NOMO-1 treated with dmso at 0.1 percent for 144 hours (cell line): Measurements from ENCODE around the gene FEN1.
A peak's percentile ranks its signal among the peaks of the same experiment; 100 is the strongest.

Experiments used
- DNase-seq: peaks from one replicate; lab custom pipeline; 2025; ENCODE audit not compliant: unreplicated experiment; lab: John Stamatoyannopoulos, UW

FEN1 gene

DNA sequence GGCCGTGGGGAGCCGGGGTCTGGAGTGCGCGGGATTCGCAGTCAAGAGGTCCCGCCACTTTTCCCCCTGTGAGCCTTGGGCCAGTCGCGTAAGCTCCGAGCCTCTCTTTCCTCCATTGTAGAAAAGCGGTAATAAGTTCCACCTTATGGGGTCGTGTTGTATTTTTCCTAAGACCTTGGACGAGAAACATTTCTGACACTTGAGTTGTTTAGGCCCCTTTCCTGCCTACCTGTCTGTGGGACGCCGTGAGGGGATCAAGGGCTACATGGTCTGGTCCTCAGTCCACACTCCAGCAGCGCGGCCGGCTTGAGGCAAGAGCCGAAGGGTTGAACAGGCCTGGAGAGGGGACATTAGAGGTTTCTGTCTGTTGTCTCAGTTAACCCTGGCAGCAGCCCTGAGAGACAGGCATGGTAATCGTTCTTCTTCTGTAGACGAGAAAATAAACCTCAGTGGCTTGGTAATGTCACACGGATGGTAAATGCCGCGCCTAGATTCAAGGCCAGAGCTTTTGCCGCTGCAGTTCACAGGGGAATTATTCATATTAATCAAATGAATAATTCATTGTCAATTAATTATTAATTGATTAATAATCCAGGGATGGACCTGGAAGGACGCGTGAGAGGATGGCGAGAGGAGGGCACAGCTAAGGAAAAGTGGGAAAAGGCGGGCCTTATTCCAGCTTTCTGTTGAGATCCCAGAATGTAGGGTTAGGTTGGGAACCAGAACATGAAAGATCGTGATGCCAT lies 545 bp downstream of the FEN1 start:
- DNase-seq, result no peak

DNA sequence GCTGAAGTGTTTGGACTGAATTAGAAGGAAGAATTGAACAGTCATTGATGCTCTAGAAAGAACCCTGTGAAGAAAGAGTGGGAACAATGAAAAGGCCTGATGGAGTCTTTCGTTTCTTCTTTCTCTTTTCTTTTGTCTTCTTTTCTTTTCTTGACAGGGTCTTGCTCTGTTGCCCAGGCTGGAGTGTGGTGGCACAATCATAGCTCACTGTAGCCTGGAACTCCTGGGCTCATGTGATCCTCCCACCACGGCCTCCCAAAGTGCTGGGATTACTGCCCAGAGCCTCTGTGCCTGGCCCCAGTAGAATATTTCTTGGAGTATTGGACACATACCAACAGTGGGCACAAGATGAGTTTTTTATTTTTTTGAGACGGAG lies 1.1 kb downstream of the FEN1 start:
- no peak for DNase-seq

DNA sequence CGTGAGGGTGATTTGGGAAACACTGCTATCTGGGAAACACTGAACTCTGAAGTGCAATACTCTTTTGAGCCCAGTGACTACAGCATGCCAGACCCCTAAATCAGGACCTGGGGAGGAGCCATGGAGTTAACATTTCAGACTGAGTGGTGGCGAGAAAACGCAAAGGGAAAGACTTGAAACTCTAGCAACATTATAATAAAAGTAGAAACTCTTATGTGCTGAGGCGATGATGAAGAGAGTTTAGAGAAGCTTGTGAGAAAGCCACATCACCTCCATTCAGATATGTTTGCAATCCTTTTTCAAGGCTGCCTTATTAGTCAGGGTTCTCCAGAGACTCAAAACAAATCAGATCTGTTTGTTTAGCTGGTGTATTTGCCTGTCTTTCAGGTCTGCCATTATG lies 1.9 kb downstream of the FEN1 start:
- no peak for DNase-seq

DNA sequence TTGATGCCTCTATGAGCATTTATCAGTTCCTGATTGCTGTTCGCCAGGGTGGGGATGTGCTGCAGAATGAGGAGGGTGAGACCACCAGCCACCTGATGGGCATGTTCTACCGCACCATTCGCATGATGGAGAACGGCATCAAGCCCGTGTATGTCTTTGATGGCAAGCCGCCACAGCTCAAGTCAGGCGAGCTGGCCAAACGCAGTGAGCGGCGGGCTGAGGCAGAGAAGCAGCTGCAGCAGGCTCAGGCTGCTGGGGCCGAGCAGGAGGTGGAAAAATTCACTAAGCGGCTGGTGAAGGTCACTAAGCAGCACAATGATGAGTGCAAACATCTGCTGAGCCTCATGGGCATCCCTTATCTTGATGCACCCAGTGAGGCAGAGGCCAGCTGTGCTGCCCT lies 2.7 kb downstream of the FEN1 start:
- DNase-seq, result no peak

DNA sequence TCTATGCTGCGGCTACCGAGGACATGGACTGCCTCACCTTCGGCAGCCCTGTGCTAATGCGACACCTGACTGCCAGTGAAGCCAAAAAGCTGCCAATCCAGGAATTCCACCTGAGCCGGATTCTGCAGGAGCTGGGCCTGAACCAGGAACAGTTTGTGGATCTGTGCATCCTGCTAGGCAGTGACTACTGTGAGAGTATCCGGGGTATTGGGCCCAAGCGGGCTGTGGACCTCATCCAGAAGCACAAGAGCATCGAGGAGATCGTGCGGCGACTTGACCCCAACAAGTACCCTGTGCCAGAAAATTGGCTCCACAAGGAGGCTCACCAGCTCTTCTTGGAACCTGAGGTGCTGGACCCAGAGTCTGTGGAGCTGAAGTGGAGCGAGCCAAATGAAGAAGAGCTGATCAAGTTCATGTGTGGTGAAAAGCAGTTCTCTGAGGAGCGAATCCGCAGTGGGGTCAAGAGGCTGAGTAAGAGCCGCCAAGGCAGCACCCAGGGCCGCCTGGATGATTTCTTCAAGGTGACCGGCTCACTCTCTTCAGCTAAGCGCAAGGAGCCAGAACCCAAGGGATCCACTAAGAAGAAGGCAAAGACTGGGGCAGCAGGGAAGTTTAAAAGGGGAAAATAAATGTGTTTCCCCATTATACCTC lies 3.3 kb downstream of the FEN1 start:
- no peak for DNase-seq

DNA sequence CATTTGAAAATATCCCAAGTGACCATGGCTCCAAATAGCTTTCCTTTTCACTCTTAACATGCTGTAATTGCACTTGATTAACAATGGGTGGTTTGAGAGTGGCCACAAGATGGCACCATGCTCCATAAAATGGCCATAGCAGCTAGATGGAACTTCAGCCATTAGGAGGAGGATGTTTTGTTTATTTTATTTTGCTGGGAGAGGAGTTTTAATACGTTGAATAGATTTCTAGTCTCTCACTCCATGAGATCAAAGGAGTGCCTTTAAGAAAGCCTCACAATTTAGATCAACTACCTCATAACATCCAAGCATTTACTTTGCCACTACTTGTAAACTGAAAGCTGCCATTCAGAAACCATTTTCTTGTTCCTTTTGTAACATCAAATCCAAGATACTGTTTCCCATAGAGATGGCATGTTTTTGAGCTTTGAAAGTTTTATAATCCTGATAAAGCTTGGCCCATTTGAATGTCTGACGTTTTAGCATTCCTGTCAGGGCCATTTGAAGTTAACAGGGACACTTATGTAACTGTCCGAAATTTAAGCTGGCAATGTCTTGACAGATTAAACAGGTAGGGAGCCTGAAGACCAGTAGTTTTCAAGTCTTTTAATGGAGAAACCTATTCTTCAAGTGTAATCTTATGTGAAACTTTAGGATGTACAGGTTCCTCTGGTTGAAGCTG lies 4.7 kb downstream of the FEN1 start:
- DNase-seq, result peak; percentile 12

DNA sequence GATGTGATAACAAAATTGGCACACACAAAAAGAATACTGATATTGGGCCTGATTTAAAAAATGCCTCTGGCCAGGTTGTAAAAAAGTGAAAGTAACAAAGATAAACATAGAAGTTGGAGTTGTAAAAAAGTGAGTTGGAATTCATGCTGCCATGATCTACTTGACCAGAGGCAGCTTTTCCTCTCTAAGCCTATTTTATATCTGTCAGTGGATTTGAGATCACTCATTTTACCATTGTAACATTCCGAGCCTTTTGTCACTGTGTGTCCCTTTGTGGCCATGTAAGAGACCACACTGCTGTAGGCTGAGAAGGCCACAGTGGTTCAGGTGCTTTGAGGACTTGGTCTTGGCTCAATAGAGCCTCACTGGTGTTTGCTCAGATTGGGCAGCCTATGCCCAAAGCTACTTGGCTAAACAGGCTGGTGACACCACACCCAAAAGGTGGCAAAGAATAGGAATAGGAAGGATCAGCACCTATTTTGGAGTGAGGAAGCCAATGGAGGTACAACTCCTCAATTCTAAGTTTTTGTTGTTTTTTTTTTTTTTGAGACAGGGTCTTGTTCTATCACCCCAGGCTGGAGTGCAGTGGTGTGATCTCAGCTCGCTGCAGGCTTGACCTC lies 7.1 kb downstream of the FEN1 start:
- DNase-seq, result no peak

DNA sequence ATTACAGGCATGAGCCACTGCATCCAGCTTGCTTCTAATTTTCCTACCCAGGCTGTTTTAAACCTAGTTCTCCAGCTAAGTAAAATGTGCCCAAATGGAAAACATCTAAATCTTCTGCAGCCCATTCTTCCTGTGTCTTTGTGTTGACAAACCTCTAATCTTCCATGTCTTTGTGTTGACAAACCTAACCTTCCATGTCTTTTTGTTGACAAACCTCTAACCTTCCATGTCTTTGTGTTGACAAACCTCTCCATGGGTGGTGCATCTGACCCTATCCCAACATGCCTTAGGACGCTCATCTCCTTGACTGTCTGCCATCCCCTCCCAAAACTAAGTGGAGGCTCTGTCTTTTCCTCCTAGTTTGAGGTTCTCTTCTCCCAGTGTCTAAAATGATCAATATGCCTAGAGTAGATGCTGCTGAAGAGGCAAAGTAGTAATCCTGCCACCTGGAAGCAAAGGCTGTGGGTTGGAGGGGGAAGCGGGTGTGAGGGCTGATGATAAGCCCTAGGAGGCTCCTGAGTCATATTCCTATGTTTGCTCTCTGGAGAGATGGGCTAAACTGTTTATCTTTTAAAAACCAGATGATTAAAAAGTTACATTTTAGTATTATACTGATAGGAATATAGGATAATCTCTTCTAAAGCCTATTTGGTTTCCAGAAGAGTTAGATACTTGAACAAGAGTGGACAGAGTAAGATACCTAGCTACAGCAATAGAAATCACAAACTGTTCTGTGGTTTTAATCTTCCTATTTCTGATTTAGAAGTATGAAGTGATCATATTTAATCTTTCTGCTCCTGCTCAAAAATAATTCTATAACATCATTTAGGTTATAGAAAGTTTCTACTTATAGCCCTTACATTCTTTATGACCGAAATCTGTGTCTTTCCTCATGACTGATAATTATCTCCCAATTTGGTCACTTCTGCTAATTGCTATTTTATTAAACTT lies 7.9 kb downstream of the FEN1 start:
- no peak for DNase-seq

DNA sequence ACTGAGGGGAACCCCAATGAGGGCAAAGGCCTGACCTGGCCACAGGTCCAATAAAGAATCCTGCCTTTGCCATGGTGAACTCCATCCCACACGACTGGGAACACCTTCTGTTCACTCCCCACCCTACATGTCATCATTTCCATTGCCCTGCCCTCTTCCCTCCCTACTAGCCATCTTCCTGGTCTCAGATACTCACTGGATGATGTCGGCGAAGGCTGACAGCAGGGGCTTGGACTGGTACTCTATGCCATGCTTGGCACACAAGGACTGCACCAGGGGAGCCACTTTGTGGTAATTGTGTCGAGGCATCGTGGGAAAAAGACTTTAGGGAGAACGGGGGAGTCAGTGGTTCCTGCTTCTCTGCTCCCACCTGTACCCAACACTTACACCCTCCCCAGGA lies 9.9 kb downstream of the FEN1 start:
- DNase-seq, result no peak

DNA sequence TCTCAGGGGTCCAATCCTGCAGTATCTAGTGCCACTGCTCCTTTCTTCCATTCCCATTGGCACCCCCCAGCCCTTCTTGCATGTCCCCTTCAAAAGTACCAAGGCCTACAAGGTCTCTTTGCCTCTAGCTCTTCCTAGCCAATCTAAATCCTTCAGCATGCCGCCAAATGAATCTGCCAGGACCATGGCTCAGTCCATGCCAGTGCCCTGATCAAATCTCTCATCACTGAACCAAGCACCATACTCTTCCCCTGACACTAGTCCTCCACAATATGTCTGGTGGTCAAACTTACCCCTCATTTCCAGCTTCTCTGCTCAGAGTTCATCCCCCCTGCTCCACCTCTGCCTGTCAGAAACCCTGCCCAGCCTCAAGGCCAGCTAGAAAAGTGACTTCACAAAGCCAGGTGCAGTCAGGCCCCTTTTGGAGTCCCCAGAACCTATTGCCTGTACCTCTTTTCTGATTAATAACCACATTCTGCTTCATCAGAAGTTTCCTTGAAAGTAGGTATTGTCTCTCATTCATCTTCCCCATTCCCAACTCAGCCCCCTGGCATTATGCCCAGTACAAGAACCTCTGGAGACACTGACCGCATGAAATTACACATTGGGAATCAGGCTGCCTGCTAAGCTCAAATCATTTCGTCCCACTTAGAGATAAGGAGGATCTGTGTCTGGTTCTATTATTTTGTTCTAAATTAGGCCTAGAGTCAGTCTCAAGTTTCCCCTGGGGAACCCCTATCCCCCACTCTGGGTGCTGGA lies 11.4 kb downstream of the FEN1 start:
- no peak for DNase-seq

DNA sequence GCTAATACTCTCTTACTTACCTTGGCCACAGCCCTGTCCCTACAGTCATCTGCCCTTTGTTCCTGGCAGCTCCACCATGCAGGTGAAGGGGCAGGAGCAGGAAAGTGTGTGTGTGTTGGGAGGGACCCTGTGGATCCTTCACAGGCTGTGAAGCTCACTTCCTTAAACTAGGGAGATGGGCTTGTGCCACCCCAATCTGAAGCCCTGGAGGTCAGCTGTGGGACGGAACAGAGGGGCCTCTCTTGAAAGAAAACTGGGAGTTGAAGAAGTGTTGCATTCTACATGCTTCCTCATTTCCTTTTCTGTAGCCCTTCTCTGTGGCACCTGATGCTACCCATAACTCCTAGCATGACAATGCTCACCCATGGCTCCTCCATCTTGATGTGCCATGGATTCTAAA lies 12.4 kb downstream of the FEN1 start:
- no peak for DNase-seq

DNA sequence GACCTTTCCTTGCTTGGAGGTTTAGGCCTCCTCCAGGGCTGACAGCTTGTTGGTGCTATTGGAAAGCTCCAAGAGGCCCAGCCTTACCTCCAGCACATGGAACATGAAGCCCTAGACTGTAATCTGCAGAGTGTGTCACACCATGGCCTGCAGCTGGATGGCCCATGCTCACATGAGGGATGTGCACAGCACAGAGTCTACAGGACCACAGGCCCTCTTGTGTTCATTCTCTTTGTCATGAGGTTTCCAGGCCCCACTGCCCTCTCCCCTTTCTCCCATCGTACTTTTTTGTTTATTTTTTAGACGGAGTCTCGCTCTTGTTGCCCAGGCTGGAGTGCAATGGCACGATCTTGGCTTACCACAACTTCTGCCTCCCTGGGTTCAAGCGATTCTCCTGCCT lies 14.1 kb downstream of the FEN1 start:
- DNase-seq, result no peak

DNA sequence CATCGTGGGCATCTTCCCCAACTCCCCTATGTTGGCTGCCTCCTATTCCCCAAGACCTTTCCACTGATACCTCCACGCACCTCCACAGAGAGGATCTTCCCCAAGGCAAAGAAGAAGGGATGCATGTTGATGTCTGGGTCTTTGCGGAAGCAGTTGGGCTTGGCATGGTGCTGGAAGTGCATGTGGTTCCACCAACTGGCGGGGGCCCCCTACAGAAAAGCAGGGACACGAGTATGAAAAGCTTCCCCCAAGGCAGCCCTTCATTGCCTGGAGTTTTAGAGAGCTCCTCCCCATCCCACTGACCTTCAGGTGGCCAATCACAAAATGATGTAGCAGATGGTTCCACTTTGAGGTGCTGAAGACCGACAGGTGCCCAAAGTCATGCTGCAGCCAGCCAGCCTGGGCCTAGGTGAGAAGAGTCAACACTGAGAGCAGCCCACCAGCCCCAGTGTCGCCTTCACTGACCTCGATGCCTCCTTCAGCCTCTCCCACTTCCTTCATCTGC lies 18.0 kb downstream of the FEN1 start:
- DNase-seq, result no peak

DNA sequence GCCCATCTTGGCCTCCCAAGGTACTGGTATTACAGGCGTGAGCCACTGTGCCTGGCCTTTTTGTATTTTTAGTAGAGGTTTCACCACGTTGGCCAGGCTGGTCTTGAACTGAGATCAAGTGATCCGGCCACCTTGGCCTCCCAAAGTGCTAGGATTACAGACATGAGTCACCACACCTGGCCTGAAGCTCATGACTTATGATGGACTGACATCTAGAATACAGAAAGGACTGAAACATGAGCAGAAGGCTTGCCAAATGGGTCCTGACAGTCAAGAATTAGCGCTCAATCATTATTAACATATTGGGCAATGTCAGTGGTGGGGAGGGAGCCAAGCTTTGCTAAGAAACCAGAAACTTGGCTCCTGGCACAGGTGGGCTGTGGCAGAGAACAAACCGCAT lies 19.1 kb downstream of the FEN1 start:
- no peak for DNase-seq

DNA sequence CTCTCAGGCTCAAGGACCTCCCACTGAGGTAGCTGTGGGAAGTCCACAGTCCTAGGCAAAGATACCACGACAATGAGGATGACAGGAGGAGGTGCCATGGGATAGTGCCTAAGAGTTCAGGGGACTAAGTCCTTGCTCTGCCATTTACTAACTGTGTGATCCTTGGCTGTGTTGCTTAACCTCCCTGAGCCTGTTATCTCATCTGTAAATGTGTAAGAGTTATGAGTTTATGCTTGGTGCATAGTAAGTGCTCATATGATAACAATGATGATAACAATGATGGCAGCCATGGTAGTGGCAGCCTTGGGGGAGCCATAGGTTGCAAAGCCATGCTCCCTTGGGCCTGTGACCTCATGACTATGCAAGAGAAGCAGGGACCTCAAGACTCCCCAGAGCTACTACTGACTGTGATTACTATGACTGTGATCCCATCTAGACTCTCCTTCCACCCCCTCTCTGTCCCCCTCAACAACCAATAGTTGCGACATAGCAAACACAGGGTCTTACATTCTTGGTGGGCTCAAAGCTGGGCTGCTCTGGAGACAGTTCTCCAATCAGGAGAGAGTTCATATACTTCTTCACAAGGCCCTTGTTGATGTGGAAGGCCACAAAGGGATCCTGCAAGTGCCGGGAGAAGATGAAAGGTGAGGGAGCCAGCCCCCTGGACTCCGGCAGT lies 20.2 kb downstream of the FEN1 start:
- no peak for DNase-seq

DNA sequence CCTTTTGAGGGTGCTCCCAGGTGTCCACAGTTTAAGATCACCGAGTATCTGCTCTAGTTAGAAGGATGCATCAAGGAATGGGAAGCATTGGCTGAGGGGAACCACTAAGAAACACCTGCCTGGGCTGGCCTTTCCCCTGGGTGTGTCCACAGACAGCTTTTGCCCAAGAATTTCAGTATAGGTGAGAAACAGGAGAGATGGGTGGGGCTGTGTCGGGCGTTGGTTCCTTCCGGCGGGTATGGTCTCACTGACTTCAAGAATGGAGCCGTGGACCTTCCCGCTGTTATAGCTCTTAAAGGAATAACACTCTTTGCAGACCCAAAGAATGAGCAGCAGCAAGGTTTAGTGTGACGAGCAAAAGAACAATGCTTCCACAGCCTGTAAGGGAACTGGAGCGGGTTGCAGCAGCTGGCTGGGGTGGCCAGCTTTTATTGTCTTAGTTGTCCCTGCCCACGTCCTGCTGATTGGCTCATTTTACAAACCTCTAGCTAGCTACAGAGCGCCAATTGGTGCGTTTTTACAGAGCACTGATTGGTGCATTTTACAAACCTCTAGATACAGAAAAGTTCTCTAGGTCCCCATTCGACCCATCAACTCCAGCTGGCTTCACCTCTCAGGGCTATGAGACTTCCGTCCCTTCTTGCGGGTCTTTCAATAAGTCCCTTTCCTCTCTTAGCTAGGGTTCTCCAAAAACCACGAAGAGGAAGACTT lies 21.7 kb downstream of the FEN1 start:
- no peak for DNase-seq

DNA sequence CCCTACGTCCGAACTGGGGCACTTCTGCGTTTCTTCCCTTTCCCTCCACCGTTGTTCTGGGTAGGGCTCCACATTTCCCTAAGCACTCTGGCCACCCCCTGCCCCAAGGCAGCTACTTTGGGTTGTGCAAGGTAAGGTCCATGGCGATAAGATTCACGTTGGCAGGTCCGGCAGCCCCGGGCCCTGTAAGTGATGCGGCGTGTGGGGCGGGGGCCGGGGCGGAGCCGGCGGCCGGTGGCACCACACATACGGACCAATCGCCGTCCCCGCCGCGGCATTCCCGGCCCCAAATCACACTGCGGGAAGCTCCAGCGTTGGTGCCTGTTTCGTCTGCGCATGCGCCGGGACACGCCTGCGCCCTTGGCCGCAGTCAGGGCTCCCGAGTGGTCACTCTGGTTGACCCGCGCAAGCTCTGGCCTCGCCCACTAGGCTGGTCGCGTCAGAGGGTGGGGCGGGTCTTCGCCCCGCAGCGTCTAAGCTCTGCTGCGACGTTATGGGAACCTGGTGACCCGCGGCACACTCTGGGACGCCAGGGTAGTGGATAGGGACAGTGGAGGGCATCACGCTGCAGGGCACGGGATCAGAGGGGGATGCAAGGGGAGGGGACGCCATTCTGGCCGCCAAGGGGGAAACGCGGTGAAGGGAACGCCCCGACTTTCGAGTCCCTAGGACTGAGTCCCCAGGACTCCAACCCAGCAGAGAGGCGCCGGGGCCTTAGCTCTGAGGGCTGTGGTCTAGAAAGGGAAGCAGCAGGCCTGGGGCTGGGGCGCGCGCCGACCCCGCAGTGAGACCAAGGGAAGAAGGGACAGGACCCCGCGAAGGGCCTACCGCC lies 22.5 kb downstream of the FEN1 start:
- DNase-seq, result peak; percentile 76
